GM19328 (cell line): ENCODE results near the gene ZNRF2.
"Not testable (repeated sequence)": the region's sequence is repeated elsewhere in the genome, so short reads cannot be mapped to it uniquely, and the experiment has no call there.

ENCODE experiments used
- ATAC-seq: cut with Tn5 transposase; IDR thresholded peaks from one replicate; pipeline ENCODE4 v1.9.1; 2021; ENCODE audit warnings: mild to moderate bottlenecking, moderate library complexity; ENCODE audit not compliant: unreplicated experiment

The ZNRF2 gene

DNA sequence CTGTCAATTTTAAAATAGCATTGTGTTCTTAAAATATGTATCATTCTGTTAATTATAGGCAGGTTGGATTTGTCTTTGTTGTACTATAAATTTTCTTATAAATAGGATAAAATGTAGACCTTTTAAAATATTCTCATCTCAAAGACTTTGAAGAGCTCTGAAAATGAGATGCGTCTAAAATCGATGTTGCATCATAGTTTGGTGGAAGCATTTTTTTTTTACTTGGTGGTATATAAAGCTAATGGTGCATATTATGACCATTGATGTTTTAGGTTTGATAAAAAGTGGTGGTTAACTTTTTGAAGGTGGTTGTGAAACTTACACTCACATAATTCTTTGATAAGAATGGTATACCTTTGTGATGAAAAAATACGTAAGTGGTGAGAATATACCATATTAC is 69.1 kb downstream of the ZNRF2 start:
- no peak for ATAC-seq

DNA sequence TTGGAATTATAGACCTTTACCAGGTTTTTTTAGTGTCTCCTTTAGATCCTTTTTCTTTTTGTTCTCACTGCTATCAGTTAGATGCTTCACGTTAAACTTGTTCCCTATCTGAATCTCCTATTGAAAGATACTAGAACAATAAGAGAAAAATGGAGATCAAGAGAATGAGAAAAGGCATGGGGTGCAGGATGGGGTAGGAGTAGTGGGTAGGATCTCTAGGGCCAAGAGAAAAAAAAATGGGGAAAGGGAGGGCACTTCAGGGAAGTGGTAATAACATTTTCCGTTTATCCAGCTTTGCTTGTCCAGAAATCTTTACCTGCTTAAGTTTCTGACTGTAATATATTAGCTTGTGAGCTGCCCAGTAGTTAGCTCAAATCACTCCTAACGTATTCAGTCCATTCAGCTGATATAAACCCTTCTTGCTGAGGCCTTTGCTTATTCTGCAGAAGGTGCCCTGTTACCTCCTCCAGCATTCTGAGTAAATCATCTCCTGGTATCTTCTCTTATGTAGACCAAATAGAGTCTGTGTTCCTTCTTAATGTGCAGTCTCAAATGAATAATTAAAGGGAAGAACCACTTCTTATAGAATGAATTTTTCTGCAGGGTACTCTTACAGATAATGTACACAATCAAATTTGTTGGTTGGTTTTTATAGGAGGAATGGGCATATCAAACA is 69.7 kb downstream of the ZNRF2 start:
- ATAC-seq, result no peak

GRCh38 chr7:30354791-30355190 is 70.4 kb downstream of the ZNRF2 start:
- no peak for ATAC-seq

DNA sequence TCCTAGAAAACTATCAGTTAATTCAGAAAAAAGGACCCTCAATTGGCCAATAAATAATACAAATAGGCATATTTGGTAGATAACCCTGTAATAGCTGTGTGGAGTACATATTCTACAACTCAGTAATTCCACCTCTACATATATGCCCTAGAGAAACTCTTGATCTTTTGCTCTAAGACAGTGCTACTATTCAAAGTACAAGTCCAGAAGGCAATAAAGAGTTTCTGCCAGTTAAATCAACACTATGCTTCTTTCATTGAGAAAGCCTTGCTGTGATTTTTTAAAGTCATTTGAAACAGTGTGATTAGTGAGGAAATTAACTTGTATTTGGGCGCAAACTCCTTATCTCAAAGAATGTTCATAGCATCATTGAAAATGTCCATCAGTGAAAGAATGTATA is 75.6 kb downstream of the ZNRF2 start:
- ATAC-seq, result no peak

DNA sequence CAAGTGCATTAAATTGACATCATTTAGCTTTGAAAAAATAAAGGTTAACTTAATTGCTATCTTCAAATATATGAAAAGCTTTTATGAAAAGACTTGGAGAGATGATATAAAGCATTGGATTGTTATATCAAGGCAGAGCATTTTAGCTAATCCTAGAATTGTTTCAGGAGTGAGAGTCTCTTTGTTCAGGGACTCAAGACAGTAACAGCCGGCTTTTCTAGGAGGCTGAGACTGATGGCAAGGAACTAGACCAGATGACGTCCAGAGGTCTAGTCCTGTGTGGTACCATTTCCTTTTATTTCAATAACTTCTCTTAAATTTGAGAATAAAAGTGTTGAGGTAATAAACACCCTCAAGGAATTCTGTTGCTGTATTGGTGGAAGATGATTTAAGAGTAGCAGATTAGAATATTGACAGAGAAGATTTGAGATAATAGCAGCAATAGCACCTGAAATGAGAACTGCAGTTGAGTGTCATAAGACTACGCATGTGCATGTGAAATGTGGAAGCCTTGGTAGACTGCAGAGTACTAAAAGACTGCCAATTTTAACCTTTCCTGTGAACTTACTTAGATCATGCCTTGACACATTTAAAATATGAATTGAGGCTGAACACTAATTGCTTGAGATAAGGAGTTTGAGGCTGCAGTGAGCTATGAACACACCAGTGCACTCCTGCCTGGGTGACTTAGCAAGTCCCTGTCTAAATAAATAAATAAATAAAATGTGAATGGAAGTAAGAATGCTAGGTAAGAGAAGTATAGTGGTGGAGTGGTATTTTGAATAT is 79.6 kb downstream of the ZNRF2 start:
- no peak for ATAC-seq

GRCh38 chr7:30364773-30365172 is 80.4 kb downstream of the ZNRF2 start:
- ATAC-seq, result no peak

DNA sequence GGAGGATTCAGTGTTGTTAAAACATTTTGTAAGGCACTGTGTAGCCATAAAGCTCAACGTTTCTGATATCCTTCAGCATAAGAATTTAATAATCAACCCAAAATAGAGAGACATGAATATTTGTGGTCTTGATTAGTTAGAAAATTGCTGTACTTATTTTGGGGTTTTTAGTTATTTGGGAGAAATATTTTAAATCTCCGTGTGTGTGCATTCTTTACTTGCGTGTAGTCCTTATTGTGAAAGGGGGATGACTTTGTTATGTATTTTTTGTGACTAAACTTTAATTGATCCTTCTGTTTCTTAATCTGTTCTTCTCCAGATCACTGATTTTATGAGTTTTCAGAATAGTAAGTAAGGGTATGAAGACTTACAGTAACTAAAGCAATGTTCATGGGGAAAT is 81.2 kb downstream of the ZNRF2 start:
- ATAC-seq, result no peak

GRCh38 chr7:30366606-30367005 is 82.2 kb downstream of the ZNRF2 start:
- no peak for ATAC-seq

DNA sequence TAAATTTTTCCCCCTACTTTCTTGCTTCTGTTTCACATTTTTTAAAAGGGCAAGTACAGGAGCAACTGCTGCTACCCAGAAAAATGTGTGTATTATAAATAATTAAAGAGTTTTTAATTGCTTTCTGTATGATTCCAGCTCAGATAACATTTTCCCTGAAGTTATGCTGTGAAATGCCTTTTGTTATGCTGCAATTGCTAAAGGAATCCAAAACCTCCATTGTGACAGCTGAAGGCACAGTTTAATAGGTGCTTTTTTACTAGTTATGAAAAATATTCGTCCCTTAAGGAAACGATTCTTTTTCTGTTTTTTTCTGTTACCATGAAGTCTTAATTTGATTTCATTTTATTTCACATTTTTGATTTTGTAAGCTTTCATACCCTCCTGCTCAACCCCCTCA is 83.2 kb downstream of the ZNRF2 start:
- no peak for ATAC-seq

DNA sequence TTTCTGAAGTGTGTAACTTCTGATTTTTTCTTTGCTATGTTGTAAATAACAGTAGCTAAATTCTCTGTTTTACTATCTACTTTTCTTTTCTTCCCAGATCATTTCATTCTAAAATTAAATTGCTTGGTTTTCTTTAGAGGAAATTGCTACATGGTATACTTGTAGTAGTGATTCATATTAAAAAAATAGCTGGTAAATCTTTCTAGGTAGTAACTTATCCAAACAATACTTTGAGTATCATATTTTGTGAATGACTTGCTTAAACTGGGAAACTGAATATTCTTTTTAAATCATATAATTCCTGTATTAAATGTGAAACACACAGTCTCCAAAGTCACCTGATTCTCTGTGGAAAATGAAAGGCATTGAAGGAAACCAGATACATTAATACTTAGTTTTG is 85.5 kb downstream of the ZNRF2 start:
- no peak for ATAC-seq

GRCh38 chr7:30371321-30371720 is 86.9 kb downstream of the ZNRF2 start:
- no peak for ATAC-seq

GRCh38 chr7:30378275-30378674 is 93.9 kb downstream of the ZNRF2 start:
- no peak for ATAC-seq

GRCh38 chr7:30379131-30379530 is 94.7 kb downstream of the ZNRF2 start:
- no peak for ATAC-seq

DNA sequence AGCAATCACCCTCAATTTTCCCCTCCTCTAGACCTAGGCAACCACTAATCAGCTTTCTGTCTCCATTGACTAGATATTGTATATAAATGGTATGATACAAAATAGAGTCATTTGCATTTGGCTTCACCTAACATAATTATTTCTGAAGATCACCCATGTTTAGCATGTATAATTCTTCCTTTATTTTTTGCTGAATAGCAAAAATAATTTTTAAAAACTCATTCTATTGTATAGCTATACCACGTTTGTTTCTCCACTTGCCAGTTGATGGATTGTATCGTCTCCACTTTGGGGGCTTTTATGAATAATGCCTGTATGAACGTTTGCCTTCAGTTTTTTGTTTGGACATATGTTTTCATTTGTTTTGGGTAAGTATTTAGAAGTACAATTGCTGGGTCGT is 95.3 kb downstream of the ZNRF2 start:
- ATAC-seq, result no peak

DNA sequence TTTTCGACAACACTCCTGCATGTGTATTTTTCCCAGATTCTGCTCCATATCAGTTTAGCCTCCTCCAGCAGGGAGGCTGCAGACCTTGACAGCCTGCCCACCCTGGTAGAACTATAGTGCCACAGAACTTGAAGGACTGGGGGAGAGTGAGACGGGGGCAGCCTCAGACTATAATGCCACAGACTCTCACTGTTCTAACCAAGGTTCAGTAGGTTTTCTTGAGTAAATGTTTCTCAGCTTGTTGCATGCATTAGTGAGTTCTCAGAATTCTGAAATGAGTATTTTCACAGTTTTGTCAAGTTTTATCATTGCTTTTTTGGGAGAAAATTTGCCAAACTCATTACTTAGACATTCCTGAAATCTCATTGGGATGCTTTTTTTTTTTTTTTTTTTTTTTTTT is 95.9 kb downstream of the ZNRF2 start:
- ATAC-seq, result no peak

GRCh38 chr7:30380824-30381223 is 96.4 kb downstream of the ZNRF2 start:
- not testable (repeated sequence) for ATAC-seq

- no peak for ATAC-seq
Measured at GRCh38 chr7:30382607-30383006, 98.2 kb downstream of the ZNRF2 start.

DNA sequence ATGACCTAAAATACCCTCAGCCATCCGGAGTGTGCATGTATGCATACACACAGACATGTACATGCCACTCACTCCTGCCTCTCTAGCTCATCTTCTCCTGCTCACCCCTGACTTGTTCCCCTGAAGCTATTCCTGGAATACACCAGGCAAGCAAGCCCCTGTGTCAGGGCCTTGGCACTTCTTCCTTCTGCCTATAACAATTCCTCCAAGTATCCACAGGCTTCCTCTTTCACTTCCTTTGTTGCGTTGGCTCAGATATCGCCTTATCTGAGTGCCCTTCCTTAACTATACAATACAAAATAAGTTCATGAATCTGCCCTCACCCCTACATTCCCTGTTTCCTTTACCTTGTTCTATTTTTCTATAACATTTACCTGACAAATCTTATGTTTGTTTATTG is 105.4 kb downstream of the ZNRF2 start:
- no peak for ATAC-seq

- no peak for ATAC-seq
Measured at GRCh38 chr7:30390736-30391636, 106.6 kb downstream of the ZNRF2 start.

DNA sequence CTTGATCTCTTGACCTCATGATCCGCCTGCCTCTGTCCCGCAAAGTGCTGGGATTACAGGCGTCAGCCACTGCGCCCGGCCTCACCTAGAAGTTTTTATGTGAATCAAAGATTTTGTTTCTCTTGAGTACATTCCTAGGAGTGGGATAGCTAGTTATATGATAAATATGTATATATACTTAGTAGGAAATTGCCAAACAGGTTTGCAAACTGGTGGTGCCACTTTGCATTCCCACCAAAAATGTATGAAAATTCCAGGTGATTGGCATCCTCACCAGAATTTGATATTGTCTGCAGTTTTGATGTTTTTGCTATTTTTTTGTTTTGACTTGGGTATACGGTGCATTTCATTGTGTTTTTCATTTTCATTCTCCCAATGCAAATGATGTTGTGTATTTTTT is 107.4 kb downstream of the ZNRF2 start:
- ATAC-seq, result no peak

GRCh38 chr7:30395676-30396075 is 111.3 kb downstream of the ZNRF2 start:
- ATAC-seq, result no peak

DNA sequence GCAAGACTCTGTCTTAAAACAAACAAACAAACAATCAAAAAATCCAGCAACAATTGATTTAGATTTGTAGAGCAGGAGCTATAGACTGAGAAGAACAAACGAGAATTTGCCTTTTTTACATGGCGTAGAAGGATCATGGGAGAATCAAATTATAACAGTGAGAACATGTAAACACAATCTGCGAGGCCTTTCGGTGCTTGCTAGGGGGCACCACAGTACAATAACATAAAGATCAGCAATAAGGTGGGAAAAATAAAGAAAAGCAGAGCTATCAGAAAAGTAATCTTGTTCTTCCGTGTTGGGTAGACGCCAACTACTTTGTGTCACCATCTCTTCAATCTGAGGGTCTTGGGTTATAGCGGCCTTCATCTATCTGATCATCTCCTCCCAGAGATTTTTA is 112.0 kb downstream of the ZNRF2 start:
- no peak for ATAC-seq
